ENCODE measurements around the gene ADGRF1.
"Not testable (repeated sequence)": the region's sequence is repeated elsewhere in the genome, so short reads cannot be mapped to it uniquely, and the experiment has no call there.

Gene ADGRF1

DNA sequence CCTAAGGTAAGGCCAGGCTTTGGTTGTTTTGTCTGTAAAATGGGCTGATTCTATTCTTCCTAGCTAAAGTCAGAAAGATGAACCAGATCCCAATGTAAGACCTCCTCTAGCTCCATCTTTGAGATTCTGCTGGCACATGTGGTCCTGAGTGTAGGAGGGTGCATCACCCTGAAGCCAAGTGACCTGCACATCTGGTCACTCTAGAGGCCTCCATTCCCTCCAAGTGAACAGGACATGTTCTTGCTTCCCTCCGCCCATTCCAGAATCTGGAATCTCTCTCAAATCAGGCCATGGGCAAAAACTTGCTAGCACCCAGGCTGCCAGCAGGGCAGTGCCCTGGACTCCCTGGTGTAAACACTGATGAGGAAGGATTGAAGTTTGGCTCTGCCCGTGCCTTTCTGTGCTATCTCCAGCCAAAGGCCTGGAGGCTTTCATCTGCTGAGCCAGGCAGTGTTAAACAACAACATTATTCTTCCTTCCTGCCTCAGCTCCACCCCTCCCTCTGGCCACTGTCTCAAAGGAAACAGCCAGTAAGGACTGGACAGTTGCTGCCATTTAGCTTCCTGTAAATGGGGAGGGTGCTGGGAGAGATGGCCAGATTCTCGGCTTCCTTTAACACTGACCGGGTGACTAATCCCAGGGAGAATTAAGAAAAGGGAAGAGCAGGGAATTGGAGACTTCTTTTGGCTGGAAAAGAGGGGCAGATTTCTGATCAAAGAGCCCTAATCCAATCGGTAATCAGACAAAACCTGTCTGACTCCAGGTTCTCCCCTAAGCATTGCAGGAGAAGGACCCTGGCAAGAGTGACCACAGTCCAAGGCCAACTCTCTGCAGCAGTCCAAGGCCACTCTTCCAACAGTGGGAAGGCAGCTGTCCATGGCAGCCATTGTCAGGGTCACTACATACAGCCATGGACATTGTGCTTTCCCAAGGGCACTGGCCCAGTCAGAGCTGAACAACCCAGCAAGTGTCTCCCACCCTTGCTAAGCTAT, 19.5 kb upstream of the ADGRF1 start:
- peak overlapping the region in 1 of 2 donors; percentile 55 for H3K27ac ChIP-seq
- DNase-seq (ENCODE audit: low spot score), result no peak
- H3K4me3 ChIP-seq, result no peak overlapping the region
- TF ChIP-seq, protein P1, sequence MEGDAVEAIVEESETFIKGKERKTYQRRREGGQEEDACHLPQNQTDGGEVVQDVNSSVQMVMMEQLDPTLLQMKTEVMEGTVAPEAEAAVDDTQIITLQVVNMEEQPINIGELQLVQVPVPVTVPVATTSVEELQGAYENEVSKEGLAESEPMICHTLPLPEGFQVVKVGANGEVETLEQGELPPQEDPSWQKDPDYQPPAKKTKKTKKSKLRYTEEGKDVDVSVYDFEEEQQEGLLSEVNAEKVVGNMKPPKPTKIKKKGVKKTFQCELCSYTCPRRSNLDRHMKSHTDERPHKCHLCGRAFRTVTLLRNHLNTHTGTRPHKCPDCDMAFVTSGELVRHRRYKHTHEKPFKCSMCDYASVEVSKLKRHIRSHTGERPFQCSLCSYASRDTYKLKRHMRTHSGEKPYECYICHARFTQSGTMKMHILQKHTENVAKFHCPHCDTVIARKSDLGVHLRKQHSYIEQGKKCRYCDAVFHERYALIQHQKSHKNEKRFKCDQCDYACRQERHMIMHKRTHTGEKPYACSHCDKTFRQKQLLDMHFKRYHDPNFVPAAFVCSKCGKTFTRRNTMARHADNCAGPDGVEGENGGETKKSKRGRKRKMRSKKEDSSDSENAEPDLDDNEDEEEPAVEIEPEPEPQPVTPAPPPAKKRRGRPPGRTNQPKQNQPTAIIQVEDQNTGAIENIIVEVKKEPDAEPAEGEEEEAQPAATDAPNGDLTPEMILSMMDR (IDR thresholded peaks at IDR 0.05), result no peak

DNA sequence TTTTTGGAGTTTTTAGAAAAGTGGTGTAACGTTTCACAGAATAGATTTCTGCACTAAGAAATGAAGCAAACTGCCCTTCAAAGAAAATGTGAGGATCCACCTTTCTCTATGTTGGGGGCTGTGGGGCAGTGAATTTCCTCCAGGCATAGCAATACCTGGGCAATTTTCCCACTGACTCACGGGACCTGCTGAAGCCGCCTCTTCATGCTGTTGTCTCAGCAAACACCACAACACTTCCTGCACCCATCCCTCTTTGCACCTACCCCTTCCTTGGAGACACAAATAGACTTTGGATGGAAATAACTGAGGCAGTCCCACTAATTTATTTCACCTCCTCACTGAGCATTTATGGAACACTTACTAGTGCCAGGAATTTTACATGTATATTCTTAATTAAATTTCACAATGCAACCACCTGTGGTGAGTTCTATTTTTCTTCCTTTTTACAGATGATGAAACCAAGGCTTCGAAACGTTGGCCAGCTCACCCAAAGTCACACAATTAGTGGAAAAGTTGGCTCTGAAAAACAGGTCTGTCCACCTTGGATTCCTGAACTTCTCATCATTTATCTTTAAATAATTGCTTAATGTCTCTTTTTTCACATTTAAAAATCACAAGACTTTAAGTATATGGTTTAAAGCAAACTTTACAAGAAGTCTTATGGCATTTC, 17.2 kb upstream of the ADGRF1 start:
- Histone ChIP-seq H3K27ac (no peak overlapping the region), H3K4me3 (no peak overlapping the region)
- no peak for DNase-seq (ENCODE audit: low spot score)
- TF ChIP-seq, protein P1 (IDR thresholded peaks at IDR 0.05), result no peak

DNA sequence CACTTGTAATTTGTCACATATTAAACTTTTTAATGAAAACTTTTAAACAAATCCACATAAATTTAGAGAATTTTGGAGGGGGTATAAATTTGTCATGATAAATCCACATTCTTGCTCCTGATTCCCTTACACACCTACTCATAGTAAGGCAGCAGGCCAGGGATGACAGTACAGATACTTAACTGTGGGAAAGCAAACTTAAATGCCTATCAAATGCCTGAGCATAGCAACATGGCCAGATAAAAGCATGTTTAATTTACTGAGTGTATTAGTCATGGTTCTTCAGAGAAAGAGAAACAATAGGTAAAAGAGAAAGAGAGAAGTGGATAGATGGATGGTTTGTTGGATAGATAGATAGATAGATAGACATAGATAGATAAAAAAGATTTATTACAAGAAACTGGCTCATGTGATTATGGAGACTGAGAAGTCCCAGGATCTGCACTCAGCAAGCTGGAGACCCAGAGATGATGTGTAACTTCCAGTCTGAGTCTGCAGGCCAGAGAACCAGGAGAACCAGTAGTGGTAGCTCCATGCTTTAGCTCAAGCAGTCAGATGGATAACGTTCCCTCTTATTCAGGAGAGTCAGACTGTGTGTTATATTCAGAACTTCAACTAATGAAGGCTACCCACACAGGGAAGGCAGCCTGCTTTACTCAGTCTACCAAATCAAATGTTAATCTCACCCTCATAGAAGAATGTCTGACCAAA, 15.9 kb upstream of the ADGRF1 start:
- TF ChIP-seq, protein P1 (IDR thresholded peaks at IDR 0.05), result no peak
- Histone ChIP-seq H3K4me3 (no peak overlapping the region), H3K27ac (no peak overlapping the region)
- DNase-seq (ENCODE audit: low spot score), result no peak

DNA sequence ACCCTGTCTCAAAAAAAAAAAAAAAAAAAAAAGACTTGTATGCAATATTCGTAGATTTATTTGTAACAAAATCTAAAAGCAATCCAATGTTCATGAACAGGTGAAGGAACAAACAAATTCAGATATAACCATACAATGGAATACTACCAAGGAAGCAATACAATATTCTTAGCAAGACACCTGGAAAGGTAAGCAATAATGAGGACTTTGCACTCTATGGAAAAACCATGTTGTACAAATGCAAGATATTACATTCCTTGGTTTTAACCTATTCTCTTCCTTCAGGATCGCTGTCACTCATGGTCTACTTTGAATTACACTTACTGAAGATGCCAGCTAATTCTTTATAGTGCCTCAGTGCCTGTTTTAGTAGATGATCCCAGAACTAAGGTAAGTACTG, 14.7 kb upstream of the ADGRF1 start:
- DNase-seq (ENCODE audit: low spot score), result no peak
- TF ChIP-seq, protein P1 (IDR thresholded peaks at IDR 0.05), result no peak
- Histone ChIP-seq H3K4me3 (no peak overlapping the region), H3K27ac (no peak overlapping the region)

DNA sequence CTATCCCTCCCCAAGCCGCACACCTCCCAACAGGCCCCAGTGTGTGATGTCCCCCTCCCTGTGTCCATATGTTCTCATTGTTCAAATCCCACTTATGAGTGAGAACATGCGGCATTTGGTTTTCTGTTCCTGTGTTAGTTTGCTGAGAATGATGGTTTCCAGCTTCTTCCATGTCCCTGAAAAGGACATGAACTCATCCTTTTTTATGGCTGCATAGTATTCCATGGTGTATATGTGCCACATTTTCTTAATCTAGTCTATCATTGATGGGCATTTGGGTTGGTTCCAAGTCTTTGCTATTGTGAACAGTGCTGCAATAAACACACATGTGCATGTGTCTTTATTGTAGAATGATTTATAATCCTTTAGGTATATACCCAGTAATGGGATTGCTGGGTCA, 12.2 kb upstream of the ADGRF1 start:
- not testable (repeated sequence) for H3K27ac ChIP-seq; H3K4me3 ChIP-seq; DNase-seq (ENCODE audit: low spot score)

DNA sequence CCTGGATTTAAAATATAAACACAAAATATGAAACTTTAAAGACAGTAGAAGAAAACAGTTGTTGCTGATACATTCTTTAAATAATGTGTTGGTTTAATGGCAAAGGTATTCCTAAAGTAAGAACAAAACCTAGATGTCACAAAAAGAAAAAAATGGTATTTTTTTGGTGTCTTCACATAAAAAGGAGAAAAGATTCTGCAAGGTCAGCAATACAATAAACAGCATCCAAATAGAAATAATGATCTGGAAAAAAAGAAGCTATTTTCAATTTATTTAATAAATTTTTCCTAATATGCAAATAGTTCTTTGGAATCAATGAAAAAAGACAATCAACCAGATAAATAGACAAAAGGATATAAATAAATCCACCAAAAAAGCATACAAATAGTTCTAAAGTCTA, 6.5 kb upstream of the ADGRF1 start:
- no peak overlapping the region for H3K27ac ChIP-seq
- DNase-seq (ENCODE audit: low spot score), result no peak
- TF ChIP-seq, protein P1 (IDR thresholded peaks at IDR 0.05), result no peak
- no peak overlapping the region for H3K4me3 ChIP-seq

Data from coronary artery (tissue), 2 donors.